HepG2 (cell line): Measurements from ENCODE around the gene SYNE3.

ENCODE experiments used
- CTCF ChIP-seq: sonication (generic); formaldehyde crosslinking; IDR thresholded peaks from 2 replicates; pipeline ENCODE4 v1.5.0; 2020; ENCODE audit warnings: mild to moderate bottlenecking, missing genetic modification reagents, moderate library complexity
- ELF4 ChIP-seq: sonication (generic); formaldehyde crosslinking; IDR thresholded peaks from 2 replicates; pipeline ENCODE4 v1.5.0; 2020; ENCODE audit warnings: missing genetic modification reagents, mild to moderate bottlenecking, moderate library complexity, borderline replicate concordance
- LCORL ChIP-seq, 2 experiments: fragments of 450-650 bp in 1 of 2; sonication (generic) in 1 of 2; formaldehyde crosslinking in 1 of 2; IDR thresholded peaks; 2 replicates each; pipeline versions ENCODE4 v1.5.0 to v1.6.1; 2017 to 2020; ENCODE audit warnings: antibody characterized with exemption in 1 of 2, missing genetic modification reagents in 1 of 2
- ZNF138 ChIP-seq: sonication (generic); formaldehyde crosslinking; IDR thresholded peaks from 2 replicates; pipeline ENCODE4 v1.5.0; 2020; ENCODE audit warnings: mild to moderate bottlenecking, low read depth, missing genetic modification reagents

DNA sequence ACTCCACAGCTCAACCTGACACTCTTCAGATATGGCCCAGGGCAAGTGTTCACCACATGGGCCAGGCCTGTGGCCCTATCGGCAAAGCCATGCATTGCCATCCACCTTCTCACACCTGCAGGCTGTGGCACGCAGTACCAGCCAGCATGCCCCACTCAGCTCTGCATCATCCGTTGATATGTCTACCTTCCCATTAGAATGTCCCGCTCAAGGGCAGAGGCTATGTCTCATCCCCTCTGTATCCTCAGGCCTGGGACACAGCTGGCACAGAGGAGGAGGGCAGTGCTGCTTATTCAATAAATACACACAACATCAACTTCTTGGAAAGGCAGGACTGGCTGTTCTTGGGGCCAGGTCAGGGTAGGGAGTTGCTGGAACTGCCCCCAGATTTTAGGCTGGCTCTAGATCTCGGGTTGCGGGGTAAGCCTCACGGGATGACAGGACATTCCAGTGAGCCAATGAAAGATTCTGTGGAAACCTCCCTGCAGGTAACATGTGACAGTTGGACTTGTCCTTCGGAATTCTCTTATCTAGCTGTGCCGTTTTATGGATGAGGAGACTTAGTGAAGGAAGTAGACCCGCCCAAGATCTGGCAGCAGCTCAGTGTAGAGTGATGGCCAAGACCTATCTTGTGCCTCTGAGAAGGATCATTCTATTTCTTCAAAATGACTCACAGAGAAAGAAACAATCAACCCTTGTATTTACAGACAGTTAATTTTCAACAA, 25.6 kb downstream of the SYNE3 start:
- TF ChIP-seq ELF4 (CRISPR knock-in tag) (no peak), ZNF138 (no peak), LCORL (IDR thresholded peaks at IDR 0.05) (no peak), LCORL (CRISPR knock-in tag; IDR thresholded peaks at IDR 0.05) (no peak), CTCF (no peak)
